Neural crest cell (in vitro differentiated cells): ENCODE measurements around the gene SAMD3. TPM values are rescaled to one million over a fixed set of nuclear protein-coding genes. Genes with fewer than 3 reads are reported as not detected.
"Not testable (repeated sequence)": the region's sequence is repeated elsewhere in the genome, so short reads cannot be mapped to it uniquely, and the experiment has no call there.

Experiments used
- DNase-seq: peaks from one replicate; pipeline ENCODE4 v3.0.0; 2021; ENCODE audit warnings: low read depth, mixed read lengths, low spot score
- H3K27ac Mint-ChIP-seq: one replicate; pipeline ENCODE4 v1.8.0; 2021; ENCODE audit warnings: mild to moderate bottlenecking, mixed read lengths; ENCODE audit not compliant: unreplicated experiment
- H3K27me3 Mint-ChIP-seq: 2 replicates; pipeline ENCODE4 v1.8.0; 2021; ENCODE audit warnings: low read depth, mild to moderate bottlenecking, mixed read lengths
- H3K36me3 Mint-ChIP-seq: 2 replicates; pipeline ENCODE4 v1.8.0; 2021; ENCODE audit warnings: low read depth, mild to moderate bottlenecking, mixed read lengths
- H3K4me1 Mint-ChIP-seq: 2 replicates; pipeline ENCODE4 v1.8.0; 2021; ENCODE audit warnings: mixed read lengths
- H3K4me3 Mint-ChIP-seq: one replicate; pipeline ENCODE4 v1.8.0; 2021; ENCODE audit warnings: mild to moderate bottlenecking, mixed read lengths
- H3K9me3 Mint-ChIP-seq: 2 replicates; pipeline ENCODE4 v1.8.0; 2021; ENCODE audit warnings: mixed read lengths
- total RNA-seq: library from RNA; stranded (reverse); gene quantifications from 2 replicates; pipeline ENCODE4 v1.2.1, GENCODE V29; 2021
- TF ChIP-seq, protein P1 (sequence below): fragments of 200-600 bp; sonication (generic); conservative IDR thresholded peaks from 2 replicates; pipeline ENCODE4 v1.5.0; 2021; ENCODE audit warnings: antibody characterized with exemption, mild to moderate bottlenecking

SAMD3 gene
- total RNA-seq, 1 donor from 2014 or later = 0.58 TPM

- no peaks in the 10 kb centered on the region for H3K9me3 Mint-ChIP-seq
- DNase-seq = no peak
- no peaks in the 10 kb centered on the region for H3K36me3 Mint-ChIP-seq
- H3K4me3 Mint-ChIP-seq = no peak overlapping the region
- H3K4me1 Mint-ChIP-seq = no peaks in the 10 kb centered on the region
- TF ChIP-seq, protein P1, sequence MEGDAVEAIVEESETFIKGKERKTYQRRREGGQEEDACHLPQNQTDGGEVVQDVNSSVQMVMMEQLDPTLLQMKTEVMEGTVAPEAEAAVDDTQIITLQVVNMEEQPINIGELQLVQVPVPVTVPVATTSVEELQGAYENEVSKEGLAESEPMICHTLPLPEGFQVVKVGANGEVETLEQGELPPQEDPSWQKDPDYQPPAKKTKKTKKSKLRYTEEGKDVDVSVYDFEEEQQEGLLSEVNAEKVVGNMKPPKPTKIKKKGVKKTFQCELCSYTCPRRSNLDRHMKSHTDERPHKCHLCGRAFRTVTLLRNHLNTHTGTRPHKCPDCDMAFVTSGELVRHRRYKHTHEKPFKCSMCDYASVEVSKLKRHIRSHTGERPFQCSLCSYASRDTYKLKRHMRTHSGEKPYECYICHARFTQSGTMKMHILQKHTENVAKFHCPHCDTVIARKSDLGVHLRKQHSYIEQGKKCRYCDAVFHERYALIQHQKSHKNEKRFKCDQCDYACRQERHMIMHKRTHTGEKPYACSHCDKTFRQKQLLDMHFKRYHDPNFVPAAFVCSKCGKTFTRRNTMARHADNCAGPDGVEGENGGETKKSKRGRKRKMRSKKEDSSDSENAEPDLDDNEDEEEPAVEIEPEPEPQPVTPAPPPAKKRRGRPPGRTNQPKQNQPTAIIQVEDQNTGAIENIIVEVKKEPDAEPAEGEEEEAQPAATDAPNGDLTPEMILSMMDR = no peak
- H3K27me3 Mint-ChIP-seq = no peaks in the 10 kb centered on the region
- no peak overlapping the region for H3K27ac Mint-ChIP-seq
Observed at GRCh38 chr6:130240232-130240631, 17.5 kb upstream of the SAMD3 start.

DNA sequence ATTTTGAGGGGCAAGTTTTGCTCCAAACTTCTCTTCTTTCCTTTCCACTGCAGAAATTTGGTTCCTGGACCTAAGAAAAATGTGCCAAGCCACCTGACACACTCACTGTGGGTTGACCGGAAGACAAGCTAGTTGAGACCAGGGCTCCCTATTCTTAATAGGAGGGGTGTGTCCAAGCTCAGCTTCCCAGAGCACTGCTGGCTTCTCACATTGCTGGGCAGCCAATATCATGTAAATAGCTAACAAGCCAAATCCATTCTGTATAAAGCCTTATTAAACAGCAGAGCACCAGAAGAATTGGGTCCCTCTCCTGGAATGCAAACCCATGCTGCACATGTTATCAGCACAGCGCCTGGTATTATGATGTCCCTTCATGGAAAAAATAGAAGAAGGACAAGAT is 17.0 kb upstream of the SAMD3 start:
- no peak overlapping the region for H3K27ac Mint-ChIP-seq
- no peak overlapping the region for H3K4me3 Mint-ChIP-seq
- TF ChIP-seq, protein P1 = no peak
- H3K27me3 Mint-ChIP-seq = no peaks in the 10 kb centered on the region
- H3K4me1 Mint-ChIP-seq = no peaks in the 10 kb centered on the region
- H3K9me3 Mint-ChIP-seq = no peaks in the 10 kb centered on the region
- no peaks in the 10 kb centered on the region for H3K36me3 Mint-ChIP-seq
- no peak for DNase-seq

GRCh38 chr6:130233330-130233729 is 10.6 kb upstream of the SAMD3 start:
- no peak for DNase-seq
- no peaks in the 10 kb centered on the region for H3K36me3 Mint-ChIP-seq
- TF ChIP-seq, protein P1 = no peak
- H3K4me3 Mint-ChIP-seq = no peak overlapping the region
- no peak overlapping the region for H3K27ac Mint-ChIP-seq
- H3K4me1 Mint-ChIP-seq = peaks cover 12% of the 10 kb centered on the region
- H3K27me3 Mint-ChIP-seq = no peaks in the 10 kb centered on the region
- H3K9me3 Mint-ChIP-seq = no peaks in the 10 kb centered on the region

- H3K4me1 Mint-ChIP-seq = peaks cover 12% of the 10 kb centered on the region
- H3K27me3 Mint-ChIP-seq, H3K27ac Mint-ChIP-seq, H3K4me3 Mint-ChIP-seq, H3K36me3 Mint-ChIP-seq, H3K9me3 Mint-ChIP-seq, DNase-seq: not testable (repeated sequence)
Observed at GRCh38 chr6:130230531-130230930, 7.8 kb upstream of the SAMD3 start.

- peaks cover 12% of the 10 kb centered on the region for H3K4me1 Mint-ChIP-seq
- H3K9me3 Mint-ChIP-seq = peaks cover 5% of the 10 kb centered on the region
- no peaks in the 10 kb centered on the region for H3K36me3 Mint-ChIP-seq
- H3K27ac Mint-ChIP-seq = no peak overlapping the region
- no peak for DNase-seq
- TF ChIP-seq, protein P1 = no peak
- no peaks in the 10 kb centered on the region for H3K27me3 Mint-ChIP-seq
- H3K4me3 Mint-ChIP-seq = no peak overlapping the region
Observed at GRCh38 chr6:130229645-130230044, 6.9 kb upstream of the SAMD3 start.

DNA sequence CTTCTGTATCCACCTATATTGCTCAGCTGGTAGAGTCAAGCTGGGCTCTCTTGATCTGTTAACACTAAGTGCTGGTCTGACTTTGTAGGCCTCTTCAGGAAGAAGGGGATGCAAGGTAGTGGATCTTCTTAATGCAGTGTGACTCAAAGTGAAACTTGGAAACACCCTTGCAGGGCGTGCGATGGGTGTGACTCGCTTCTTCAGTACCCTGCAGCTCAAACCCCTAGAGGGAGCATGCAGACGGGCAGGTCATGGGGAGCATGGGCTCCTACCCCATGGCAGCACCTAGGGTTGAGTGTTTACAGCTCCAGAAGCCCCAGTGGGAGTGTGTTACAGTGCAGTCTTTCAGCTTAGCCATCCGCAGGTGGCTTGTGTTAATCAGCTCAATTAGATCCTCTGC is 757 bp upstream of the SAMD3 start:
- H3K27ac Mint-ChIP-seq = peak overlapping the region; percentile 67
- TF ChIP-seq, protein P1 = no peak
- no peaks in the 10 kb centered on the region for H3K36me3 Mint-ChIP-seq
- H3K9me3 Mint-ChIP-seq = peaks cover 5% of the 10 kb centered on the region
- DNase-seq = no peak
- no peaks in the 10 kb centered on the region for H3K27me3 Mint-ChIP-seq
- H3K4me3 Mint-ChIP-seq = no peak overlapping the region
- no peaks in the 10 kb centered on the region for H3K4me1 Mint-ChIP-seq
